Panc1 (cell line): ENCODE data around the gene LCORL.

Experiments
- POLR2AphosphoS5 ChIP-seq: IDR thresholded peaks from 2 replicates; pipeline ENCODE4 v1.6.1; 2012; ENCODE audit warnings: mild to moderate bottlenecking, low read depth, low read length, moderate library complexity
- TF ChIP-seq, protein P1 (sequence below): fragments of 450-650 bp; IDR thresholded peaks from 2 replicates; pipeline ENCODE4 v1.5.1; 2017; ENCODE audit warnings: mild to moderate bottlenecking
- TF ChIP-seq, protein P2 (sequence below), 2 experiments: IDR thresholded peaks; 2 replicates each; pipeline ENCODE4 v1.6.1; 2011 to 2012; ENCODE audit warnings: low read depth in 2 of 2, control low read depth in 1 of 2, low read length in 1 of 2, mild to moderate bottlenecking in 1 of 2, moderate library complexity in 1 of 2; ENCODE audit not compliant: insufficient read depth in 1 of 2

DNA sequence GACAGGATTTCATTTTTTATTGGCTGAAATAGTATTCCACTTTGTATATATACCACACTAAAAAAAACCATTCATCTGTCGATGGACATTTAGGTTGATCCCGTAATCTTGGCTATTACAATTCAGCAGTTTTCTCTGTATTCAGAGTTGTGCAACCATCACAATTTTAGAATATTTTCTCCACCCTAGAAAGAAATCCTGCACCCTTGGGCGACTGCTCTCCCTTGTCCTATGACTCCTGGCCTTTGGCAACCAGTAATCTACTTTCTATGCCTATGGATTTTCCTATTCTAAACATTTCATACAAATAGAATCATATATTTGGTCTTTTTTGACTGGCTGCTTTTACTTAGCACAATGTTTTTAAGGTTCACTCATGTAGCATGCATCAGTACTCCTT, 126.1 kb downstream of the LCORL start:
- TF ChIP-seq, protein P1, sequence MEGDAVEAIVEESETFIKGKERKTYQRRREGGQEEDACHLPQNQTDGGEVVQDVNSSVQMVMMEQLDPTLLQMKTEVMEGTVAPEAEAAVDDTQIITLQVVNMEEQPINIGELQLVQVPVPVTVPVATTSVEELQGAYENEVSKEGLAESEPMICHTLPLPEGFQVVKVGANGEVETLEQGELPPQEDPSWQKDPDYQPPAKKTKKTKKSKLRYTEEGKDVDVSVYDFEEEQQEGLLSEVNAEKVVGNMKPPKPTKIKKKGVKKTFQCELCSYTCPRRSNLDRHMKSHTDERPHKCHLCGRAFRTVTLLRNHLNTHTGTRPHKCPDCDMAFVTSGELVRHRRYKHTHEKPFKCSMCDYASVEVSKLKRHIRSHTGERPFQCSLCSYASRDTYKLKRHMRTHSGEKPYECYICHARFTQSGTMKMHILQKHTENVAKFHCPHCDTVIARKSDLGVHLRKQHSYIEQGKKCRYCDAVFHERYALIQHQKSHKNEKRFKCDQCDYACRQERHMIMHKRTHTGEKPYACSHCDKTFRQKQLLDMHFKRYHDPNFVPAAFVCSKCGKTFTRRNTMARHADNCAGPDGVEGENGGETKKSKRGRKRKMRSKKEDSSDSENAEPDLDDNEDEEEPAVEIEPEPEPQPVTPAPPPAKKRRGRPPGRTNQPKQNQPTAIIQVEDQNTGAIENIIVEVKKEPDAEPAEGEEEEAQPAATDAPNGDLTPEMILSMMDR: no peak
- no peak for TF ChIP-seq POLR2AphosphoS5
- TF ChIP-seq, protein P2, sequence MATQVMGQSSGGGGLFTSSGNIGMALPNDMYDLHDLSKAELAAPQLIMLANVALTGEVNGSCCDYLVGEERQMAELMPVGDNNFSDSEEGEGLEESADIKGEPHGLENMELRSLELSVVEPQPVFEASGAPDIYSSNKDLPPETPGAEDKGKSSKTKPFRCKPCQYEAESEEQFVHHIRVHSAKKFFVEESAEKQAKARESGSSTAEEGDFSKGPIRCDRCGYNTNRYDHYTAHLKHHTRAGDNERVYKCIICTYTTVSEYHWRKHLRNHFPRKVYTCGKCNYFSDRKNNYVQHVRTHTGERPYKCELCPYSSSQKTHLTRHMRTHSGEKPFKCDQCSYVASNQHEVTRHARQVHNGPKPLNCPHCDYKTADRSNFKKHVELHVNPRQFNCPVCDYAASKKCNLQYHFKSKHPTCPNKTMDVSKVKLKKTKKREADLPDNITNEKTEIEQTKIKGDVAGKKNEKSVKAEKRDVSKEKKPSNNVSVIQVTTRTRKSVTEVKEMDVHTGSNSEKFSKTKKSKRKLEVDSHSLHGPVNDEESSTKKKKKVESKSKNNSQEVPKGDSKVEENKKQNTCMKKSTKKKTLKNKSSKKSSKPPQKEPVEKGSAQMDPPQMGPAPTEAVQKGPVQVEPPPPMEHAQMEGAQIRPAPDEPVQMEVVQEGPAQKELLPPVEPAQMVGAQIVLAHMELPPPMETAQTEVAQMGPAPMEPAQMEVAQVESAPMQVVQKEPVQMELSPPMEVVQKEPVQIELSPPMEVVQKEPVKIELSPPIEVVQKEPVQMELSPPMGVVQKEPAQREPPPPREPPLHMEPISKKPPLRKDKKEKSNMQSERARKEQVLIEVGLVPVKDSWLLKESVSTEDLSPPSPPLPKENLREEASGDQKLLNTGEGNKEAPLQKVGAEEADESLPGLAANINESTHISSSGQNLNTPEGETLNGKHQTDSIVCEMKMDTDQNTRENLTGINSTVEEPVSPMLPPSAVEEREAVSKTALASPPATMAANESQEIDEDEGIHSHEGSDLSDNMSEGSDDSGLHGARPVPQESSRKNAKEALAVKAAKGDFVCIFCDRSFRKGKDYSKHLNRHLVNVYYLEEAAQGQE (IDR thresholded peaks at IDR 0.05; ENCODE audit: insufficient read depth in 1 of 2, low read depth in 2 of 2, low read length in 1 of 2): no peak
